HG03135 (cell line): ENCODE data around the gene MAK.
"Not testable (repeated sequence)": the region's sequence is repeated elsewhere in the genome, so short reads cannot be mapped to it uniquely, and the experiment has no call there.

ENCODE experiments used
- ATAC-seq: cut with Tn5 transposase; IDR thresholded peaks from one replicate; pipeline ENCODE4 v1.9.1; 2021; ENCODE audit warnings: mild to moderate bottlenecking, moderate library complexity; ENCODE audit not compliant: unreplicated experiment

Gene MAK

GRCh38 chr6:10854922-10855632, 16.7 kb upstream of the MAK start:
- ATAC-seq, result no peak

- ATAC-seq, result not testable (repeated sequence)
Observed at GRCh38 chr6:10853849-10854300, 15.5 kb upstream of the MAK start.

- no peak for ATAC-seq
Observed at GRCh38 chr6:10852361-10852960, 14.1 kb upstream of the MAK start.

- ATAC-seq, result no peak
Observed at GRCh38 chr6:10850728-10851127, 12.4 kb upstream of the MAK start.

- ATAC-seq, result no peak
Observed at GRCh38 chr6:10849901-10850300, 11.6 kb upstream of the MAK start.

- no peak for ATAC-seq
Observed at GRCh38 chr6:10847684-10848083, 9.3 kb upstream of the MAK start.

- no peak for ATAC-seq
Observed at GRCh38 chr6:10843554-10843953, 5.2 kb upstream of the MAK start.

GRCh38 chr6:10838794-10839333, 525 bp upstream of the MAK start:
- peak; percentile 63 for ATAC-seq

- ATAC-seq, result no peak
Observed at GRCh38 chr6:10837622-10837994, 731 bp downstream of the MAK start.

GRCh38 chr6:10837009-10837621, 1.2 kb downstream of the MAK start:
- no peak for ATAC-seq

GRCh38 chr6:10834823-10835222, 3.5 kb downstream of the MAK start:
- no peak for ATAC-seq

- ATAC-seq, result no peak
Observed at GRCh38 chr6:10831609-10832008, 6.7 kb downstream of the MAK start.

GRCh38 chr6:10824819-10825218, 13.5 kb downstream of the MAK start:
- no peak for ATAC-seq

- ATAC-seq, result no peak
Observed at GRCh38 chr6:10824297-10824696, 14.0 kb downstream of the MAK start.

- ATAC-seq, result not testable (repeated sequence)
Observed at GRCh38 chr6:10814176-10814575, 24.2 kb downstream of the MAK start.

- no peak for ATAC-seq
Observed at GRCh38 chr6:10809098-10809497, 29.2 kb downstream of the MAK start.

- ATAC-seq, result no peak
Observed at GRCh38 chr6:10808376-10808775, 30.0 kb downstream of the MAK start.

- peak; percentile 84 for ATAC-seq
Observed at GRCh38 chr6:10801224-10801848, 37.0 kb downstream of the MAK start.

- ATAC-seq, result no peak
Observed at GRCh38 chr6:10800810-10801209, 37.5 kb downstream of the MAK start.

GRCh38 chr6:10794239-10794638, 44.1 kb downstream of the MAK start:
- no peak for ATAC-seq

GRCh38 chr6:10793695-10794094, 44.6 kb downstream of the MAK start:
- no peak for ATAC-seq

- no peak for ATAC-seq
Observed at GRCh38 chr6:10793035-10793434, 45.3 kb downstream of the MAK start.
